Renal cortical epithelial cell (primary cell): ENCODE data around the gene SYT10. TPM values are rescaled to one million over a fixed set of nuclear protein-coding genes. Genes with fewer than 3 reads are reported as not detected.
"Not testable (repeated sequence)": the region's sequence is repeated elsewhere in the genome, so short reads cannot be mapped to it uniquely, and the experiment has no call there.

ENCODE experiments used
- DNase-seq: peaks from one replicate; pipeline ENCODE4 v3.0.0-alpha.2; 2011; ENCODE audit warnings: low read depth
- total RNA-seq: library from RNA; depleted of rRNA; stranded (reverse); fragments of >200 nt; gene quantifications from 2 replicates; pipeline ENCODE4 v1.2.3, GENCODE V29; 2014

The SYT10 gene
- total RNA-seq, 1 donor from 2014 or later, result 0.15 TPM

GRCh38 chr12:33349791-33350190 lies 89.8 kb downstream of the SYT10 start:
- no peak for DNase-seq

- not testable (repeated sequence) for DNase-seq
Observed at GRCh38 chr12:33331961-33332398, 107.6 kb downstream of the SYT10 start.

- DNase-seq, result peak; percentile 9
Observed at GRCh38 chr12:33330940-33331339, 108.7 kb downstream of the SYT10 start.
